ENCODE measurements around the gene KAT2A. TPM values are rescaled to one million over a fixed set of nuclear protein-coding genes. Genes with fewer than 3 reads are reported as not detected.

The KAT2A gene
- total RNA-seq, 1 experiment from 2014 or later = 41.2 TPM

GRCh38 chr17:42104264-42104663 lies 16.9 kb downstream of the KAT2A start:
- Histone ChIP-seq H2AFZ (ENCODE audit: low read depth, low read length, poor library complexity, severe bottlenecking) (no peak overlapping the region), H3K4me3 (replicated peaks in 1 of 2; ENCODE audit: low read depth in 1 of 2, low read length in 2 of 2) (no peak overlapping the region), H4K20me1 (ENCODE audit: insufficient read depth) (no peaks in the 10 kb centered on the region), H3K9me2 (ENCODE audit: insufficient read depth) (no peaks in the 10 kb centered on the region), H3K4me2 (ENCODE audit: low read length) (no peak overlapping the region), H3K9ac (ENCODE audit: low read length) (no peak overlapping the region), H3K36me3 (ENCODE audit: control insufficient read depth in 1 of 2, insufficient read depth in 2 of 2, low read length in 2 of 2) (no peaks in the 10 kb centered on the region), H3K79me2 (ENCODE audit: insufficient read depth, low read length) (no peaks in the 10 kb centered on the region), H3K27me3 (ENCODE audit: insufficient read depth, low read length) (no peaks in the 10 kb centered on the region), H3K9me3 (ENCODE audit: control insufficient read depth in 1 of 2, insufficient read depth in 1 of 2, low read depth in 1 of 2, low read length in 2 of 2) (no peaks in the 10 kb centered on the region), H3K27ac (ENCODE audit: low read depth, low read length) (no peak overlapping the region), H3K4me1 (ENCODE audit: control insufficient read depth in 1 of 2, insufficient read depth in 2 of 2, low read length in 2 of 2) (peaks cover 7 to 24% of the 10 kb centered on the region in 2 experiments; a peak in 3 of 4 replicates)
- no TSS peak for BruUV-seq (replicated peaks)
- TF ChIP-seq SP1 (IDR thresholded peaks at IDR 0.05; ENCODE audit: low read depth) = no peak
- TF ChIP-seq EGR1 (IDR thresholded peaks at IDR 0.05; ENCODE audit: low read depth) = no peak
- RAD21 ChIA-PET (ENCODE audit: low non-redundant PET in 1 of 2, low total read pairs in 2 of 2, uncharacterized antibody in 2 of 2, unreplicated experiment in 2 of 2) = no interaction called here
- CTCF ChIA-PET = interaction anchor here (1.3 to 1.8 kb wide), 3 partner anchors 11 to 85 kb away, joined by 3 to 5 read pairs (median 4); partner anchors contain the start of gene NKIRAS2
- intact Hi-C loops (cut with micrococcal nuclease) = loop anchor here (5.0 kb wide), 1 partner anchor 142 kb away; no protein-coding TSS in a partner anchor
- DNase-seq (ENCODE audit: low read depth, low spot score) (no peak), ATAC-seq (no peak)
- POLR2A ChIA-PET = no interaction called here

GRCh38 chr17:42103221-42103954 lies 17.8 kb downstream of the KAT2A start:
- CTCF ChIA-PET = interaction anchor here (1.3 to 1.8 kb wide), 4 partner anchors 10 to 84 kb away, joined by 3 to 5 read pairs (median 4); partner anchors contain the start of gene NKIRAS2
- H4K20me1 ChIP-seq (ENCODE audit: insufficient read depth) = no peaks in the 10 kb centered on the region
- RAD21 ChIA-PET (ENCODE audit: low non-redundant PET in 1 of 2, low total read pairs in 2 of 2, uncharacterized antibody in 2 of 2, unreplicated experiment in 2 of 2) = no interaction called here
- no peak overlapping the region for H3K4me3 ChIP-seq (replicated peaks in 1 of 2; ENCODE audit: low read depth in 1 of 2, low read length in 2 of 2)
- BruUV-seq (replicated peaks) = no TSS peak
- H3K4me1 ChIP-seq (ENCODE audit: control insufficient read depth in 1 of 2, insufficient read depth in 2 of 2, low read length in 2 of 2) = peaks cover 7 to 24% of the 10 kb centered on the region in 2 experiments; a peak in 3 of 4 replicates
- ATAC-seq (no peak), DNase-seq (ENCODE audit: low read depth, low spot score) (no peak)
- H3K36me3 ChIP-seq (ENCODE audit: control insufficient read depth in 1 of 2, insufficient read depth in 2 of 2, low read length in 2 of 2) = no peaks in the 10 kb centered on the region
- H3K4me2 ChIP-seq (ENCODE audit: low read length) = no peak overlapping the region
- H3K79me2 ChIP-seq (ENCODE audit: insufficient read depth, low read length) = no peaks in the 10 kb centered on the region
- no peak for TF ChIP-seq FOSL1 (IDR thresholded peaks at IDR 0.05; ENCODE audit: low read depth)
- TF ChIP-seq RAD21 (IDR thresholded peaks at IDR 0.05; ENCODE audit: low read depth) = no peak
- TF ChIP-seq POLR2AphosphoS5 (IDR thresholded peaks at IDR 0.05; ENCODE audit: low read depth, low read length) = no peak
- TF ChIP-seq EZH2 (IDR thresholded peaks at IDR 0.05) = no peak
- no peak for TF ChIP-seq ATF3 (IDR thresholded peaks at IDR 0.05)
- no peak for TF ChIP-seq POLR2A (IDR thresholded peaks at IDR 0.05; ENCODE audit: borderline replicate concordance, extremely low read depth, insufficient read depth, insufficient read length)
- no peak for TF ChIP-seq TCF7L2 (IDR thresholded peaks at IDR 0.05; ENCODE audit: borderline replicate concordance, extremely low read depth, insufficient read depth, insufficient read length)
- TF ChIP-seq SP1 (IDR thresholded peaks at IDR 0.05; ENCODE audit: low read depth) = no peak
- no peak for TF ChIP-seq CEBPB (IDR thresholded peaks at IDR 0.05; ENCODE audit: low read depth)
- TF ChIP-seq SIN3A (IDR thresholded peaks at IDR 0.05; ENCODE audit: low read depth) = no peak
- TF ChIP-seq ZNF274 (IDR thresholded peaks at IDR 0.05; ENCODE audit: low read depth, low read length) = no peak
- no peaks in the 10 kb centered on the region for H3K9me3 ChIP-seq (ENCODE audit: control insufficient read depth in 1 of 2, insufficient read depth in 1 of 2, low read depth in 1 of 2, low read length in 2 of 2)
- intact Hi-C loops (cut with micrococcal nuclease) = loop anchor here (5.0 kb wide), 1 partner anchor 141 kb away; no protein-coding TSS in a partner anchor
- no peak overlapping the region for H3K27ac ChIP-seq (ENCODE audit: low read depth, low read length)
- no peaks in the 10 kb centered on the region for H3K9me2 ChIP-seq (ENCODE audit: insufficient read depth)
- no peak overlapping the region for H2AFZ ChIP-seq (ENCODE audit: low read depth, low read length, poor library complexity, severe bottlenecking)
- POLR2A ChIA-PET = no interaction called here
- H3K9ac ChIP-seq (ENCODE audit: low read length) = no peak overlapping the region
- no peaks in the 10 kb centered on the region for H3K27me3 ChIP-seq (ENCODE audit: insufficient read depth, low read length)
